ENCODE data around the gene IL10RB. TPM values are rescaled to one million over a fixed set of nuclear protein-coding genes. Genes with fewer than 3 reads are reported as not detected.

The IL10RB gene
- total and polyA plus RNA-seq, 2 of the 8 experiments (the other 6 are each of a cell fraction or from before 2014, with no cell fraction given), result 2.7 to 3.2 TPM

- Histone ChIP-seq H2AFZ (ENCODE audit: low read length) (no peak overlapping the region), H3K9ac (replicated peaks in 1 of 4; ENCODE audit: extremely low read depth in 1 of 4, low read depth in 3 of 4, low read length in 3 of 4) (no peak overlapping the region), H3K56ac (replicated peaks; ENCODE audit: insufficient read length, low read depth, low read length) (no peak overlapping the region), H3K9me3 (ENCODE audit: insufficient read depth in 2 of 2, low read depth in 1 of 2, low read length in 1 of 2) (no peaks in the 10 kb centered on the region), H4K20me1 (replicated peaks in 1 of 2; ENCODE audit: control insufficient read depth in 1 of 2, insufficient read depth in 2 of 2, low read length in 2 of 2) (peaks cover 0 to 5% of the 10 kb centered on the region in 2 experiments), H3K4me3 (ENCODE audit: extremely low read depth in 1 of 4, insufficient read depth in 2 of 4, low read depth in 3 of 4, low read length in 4 of 4) (no peak overlapping the region), H3K14ac (ENCODE audit: insufficient read length) (no peak overlapping the region), H3K18ac (ENCODE audit: extremely low read depth, low read length) (no peak overlapping the region), H3K4me2 (ENCODE audit: insufficient read depth in 1 of 2, low read depth in 2 of 2, low read length in 2 of 2) (no peak overlapping the region), H3K23me2 (ENCODE audit: low read depth, low read length) (peaks cover 7% of the 10 kb centered on the region; the same call in 1 of the 2 replicates), H2BK120ac (replicated peaks; ENCODE audit: low read depth, low read length) (no peak overlapping the region), H2BK20ac (ENCODE audit: low read length) (no peak overlapping the region), H3K36me3 (ENCODE audit: control insufficient read depth in 2 of 4, insufficient read depth in 4 of 4, low read length in 3 of 4) (peaks cover 0 to 7% (median 2%) of the 10 kb centered on the region in 4 experiments; a peak in 1 of 8 replicates), H2BK15ac (ENCODE audit: low read length) (no peak overlapping the region), H4K5ac (ENCODE audit: insufficient read length, low read depth, low read length) (no peak overlapping the region), H2AK5ac (ENCODE audit: low read depth, low read length) (no peak overlapping the region), H3K79me1 (ENCODE audit: low read depth, low read length) (no peaks in the 10 kb centered on the region), H3K4ac (replicated peaks; ENCODE audit: insufficient read length, low read depth, low read length) (no peak overlapping the region), H4K91ac (replicated peaks; ENCODE audit: insufficient read length, low read length) (no peak overlapping the region), H3K27me3 (replicated peaks in 1 of 4; ENCODE audit: control insufficient read depth in 3 of 4, extremely low read depth in 1 of 4, insufficient read depth in 3 of 4, low read length in 3 of 4) (no peaks in the 10 kb centered on the region; a peak in 1 of 7 replicates), H2BK12ac (ENCODE audit: low read depth, low read length) (no peak overlapping the region), H3K27ac (ENCODE audit: low read depth, low read length) (no peak overlapping the region), H3K79me2 (ENCODE audit: control insufficient read depth in 1 of 2, insufficient read depth in 2 of 2, low read length in 2 of 2) (no peaks in the 10 kb centered on the region), H2BK5ac (ENCODE audit: low read depth, low read length) (no peak overlapping the region), H3K4me1 (replicated peaks in 1 of 4; ENCODE audit: control insufficient read depth in 3 of 4, insufficient read depth in 4 of 4, low read length in 3 of 4) (peaks cover 0 to 4% (median under 1%) of the 10 kb centered on the region in 4 experiments; a peak in 3 of 7 replicates), H3K23ac (ENCODE audit: insufficient read length) (no peak overlapping the region), H4K8ac (ENCODE audit: extremely low read depth, insufficient read depth, low read length) (no peak overlapping the region)
- 88% methylated on average over 6 of the region's 11 CpGs; no CpG with 5 or more reads in 1 of the 2 experiments for WGBS, 2 experiments (ENCODE audit: extremely low coverage in 1 of 2, insufficient coverage in 1 of 2, insufficient read length in 1 of 2, insufficient replicate concordance in 2 of 2, low coverage in 1 of 2, low lambda C conversion rate in 2 of 2, missing lambda C conversion rate in 1 of 2)
- ChIA-PET CTCF (ENCODE audit: partially characterized antibody) (interaction anchor here (1.0 kb wide), 1 partner anchor 15 kb away, joined by 3 read pairs; no protein-coding TSS in a partner anchor), POLR2A (ENCODE audit: partially characterized antibody) (interaction anchor here (2.5 kb wide), 1 partner anchor 13 kb away, joined by 6 read pairs; no protein-coding TSS in a partner anchor)
- FAIRE-seq (no peak), DNase-seq (ENCODE audit: low read depth in 1 of 2, low spot score in 2 of 2) (no peak)
- no peak for TF ChIP-seq HDAC2 (IDR thresholded peaks at IDR 0.05; ENCODE audit: borderline replicate concordance in 1 of 2, low read depth in 2 of 2, low read length in 2 of 2)
- no peak for TF ChIP-seq FOSL1 (IDR thresholded peaks at IDR 0.05; ENCODE audit: insufficient read depth, low read depth, low read length)
- no peak for TF ChIP-seq SIX5 (IDR thresholded peaks at IDR 0.05; ENCODE audit: low read depth, low read length)
- TF ChIP-seq NANOG (IDR thresholded peaks at IDR 0.05; ENCODE audit: insufficient read depth, low read depth, low read length, poor library complexity, severe bottlenecking), result no peak
- TF ChIP-seq RNF2 (IDR thresholded peaks at IDR 0.05; ENCODE audit: borderline replicate concordance, low read depth, low read length, missing control alignments, poor library complexity, severe bottlenecking), result no peak
- TF ChIP-seq KDM4A (IDR thresholded peaks at IDR 0.05; ENCODE audit: low read depth, low read length, severe bottlenecking), result no peak
Observed at GRCh38 chr21:33264561-33264960, 1.6 kb upstream of the IL10RB start.

Measured in H1 (cell line).